ES-I3 (cell line): ENCODE results near the gene ECEL1.
A peak's percentile ranks its signal among the peaks of the same experiment; 100 is the strongest.

Source experiments
- H3K36me3 ChIP-seq: 2 replicates; pipeline ENCODE4 v1.6.1; 2013; ENCODE audit warnings: mild to moderate bottlenecking, low read length, control low read depth, moderate library complexity; ENCODE audit not compliant: insufficient read depth
- H3K4me1 ChIP-seq: 2 replicates; pipeline ENCODE4 v1.6.1; 2013; ENCODE audit warnings: mild to moderate bottlenecking, control low read depth, low read length; ENCODE audit not compliant: insufficient read depth
- H3K9ac ChIP-seq: 2 replicates; pipeline ENCODE4 v1.6.1; 2013; ENCODE audit warnings: low read depth, mild to moderate bottlenecking, low read length, moderate library complexity
- H3K9me3 ChIP-seq: 2 replicates; pipeline ENCODE4 v1.6.1; 2013; ENCODE audit warnings: mild to moderate bottlenecking, low read length, moderate library complexity; ENCODE audit not compliant: control insufficient read depth, insufficient read depth

ECEL1 gene

DNA sequence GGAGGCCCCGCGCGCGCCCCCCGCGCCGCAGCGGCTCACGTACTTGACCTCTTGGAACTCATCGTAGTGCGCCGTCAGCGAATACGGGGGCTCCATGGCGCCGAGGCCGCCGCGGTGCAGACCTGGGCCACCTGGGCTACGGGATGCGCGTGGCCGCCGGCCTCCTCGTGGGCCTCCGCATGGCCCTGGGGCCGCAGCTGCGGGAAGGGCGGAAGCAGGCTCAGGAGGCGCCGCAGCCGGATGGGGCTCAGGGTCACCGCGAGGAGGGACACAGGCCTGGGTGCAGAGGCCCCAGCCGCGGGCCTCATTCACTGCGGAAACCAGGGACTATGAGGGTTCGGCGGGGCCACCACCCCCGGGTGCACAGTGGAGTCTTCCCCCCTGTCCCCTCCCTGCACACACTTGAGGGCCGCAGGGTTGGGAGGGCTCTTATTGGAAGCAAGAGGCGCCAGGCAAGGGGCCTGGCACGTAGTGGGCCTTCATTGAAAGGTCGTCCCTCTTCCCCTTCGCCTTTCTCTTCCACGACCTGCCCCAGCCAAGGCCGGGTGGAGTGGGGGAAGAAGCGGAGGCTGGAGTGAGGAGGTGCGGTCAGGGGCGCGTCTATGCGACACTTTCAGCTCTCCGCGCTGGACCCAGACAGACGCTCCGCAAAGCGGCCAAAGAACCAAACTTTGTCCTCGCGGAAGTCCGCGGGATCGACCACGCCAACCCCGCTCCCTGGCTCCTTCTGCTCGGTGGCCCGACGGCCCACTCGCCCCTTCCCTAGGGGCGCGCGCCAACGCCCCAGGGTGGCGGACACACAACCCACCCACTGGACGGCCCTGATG is 863 bp downstream of the ECEL1 start:
- Histone ChIP-seq H3K4me1 (peaks cover 12% of the 10 kb centered on the region), H3K9me3 (no peaks in the 10 kb centered on the region), H3K36me3 (no peaks in the 10 kb centered on the region), H3K9ac (peak overlapping the region; percentile 47)

DNA sequence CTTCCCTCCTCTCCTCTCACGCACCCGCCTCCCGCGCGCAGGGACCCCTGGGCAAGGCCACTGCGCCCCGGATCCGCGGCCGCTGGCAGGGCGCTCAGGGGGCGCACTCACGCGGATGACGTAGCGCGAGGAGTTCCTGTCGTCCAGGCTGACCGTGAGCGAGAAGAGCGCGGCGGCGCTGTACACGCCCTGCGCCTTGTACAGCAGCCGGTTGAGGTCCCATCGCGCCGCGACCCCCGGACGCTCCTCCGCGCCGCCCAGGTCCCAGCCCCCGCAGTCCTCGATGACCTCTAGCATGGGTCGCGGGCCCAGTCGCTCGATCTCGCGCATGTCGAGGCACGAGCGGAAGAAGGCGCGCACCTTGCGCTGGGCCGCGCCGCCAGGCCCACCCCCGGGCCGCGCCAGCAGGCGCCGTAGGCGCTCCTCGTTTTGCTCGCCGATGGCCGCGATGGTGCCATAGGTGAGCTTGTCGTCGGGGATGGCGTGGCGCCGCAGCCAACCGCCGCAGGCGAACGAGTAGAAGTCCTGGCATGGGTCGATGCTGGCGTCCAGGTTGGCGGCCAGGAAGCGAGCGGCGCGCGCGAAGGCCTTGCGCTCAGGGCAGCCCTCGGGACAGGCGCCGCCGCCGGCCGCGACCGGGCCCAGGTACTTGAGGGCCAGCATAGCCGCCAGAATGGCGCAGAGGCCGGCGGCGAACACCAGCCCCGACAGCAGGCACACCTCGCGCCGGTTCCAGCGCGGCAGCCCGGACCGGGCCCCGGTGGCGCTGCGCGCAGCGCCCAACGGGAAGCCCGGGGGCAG is 1.7 kb downstream of the ECEL1 start:
- Histone ChIP-seq H3K9ac (peak overlapping the region; percentile 47; the same call in 1 of the 2 replicates), H3K9me3 (no peaks in the 10 kb centered on the region), H3K4me1 (peaks cover 12% of the 10 kb centered on the region), H3K36me3 (no peaks in the 10 kb centered on the region)

DNA sequence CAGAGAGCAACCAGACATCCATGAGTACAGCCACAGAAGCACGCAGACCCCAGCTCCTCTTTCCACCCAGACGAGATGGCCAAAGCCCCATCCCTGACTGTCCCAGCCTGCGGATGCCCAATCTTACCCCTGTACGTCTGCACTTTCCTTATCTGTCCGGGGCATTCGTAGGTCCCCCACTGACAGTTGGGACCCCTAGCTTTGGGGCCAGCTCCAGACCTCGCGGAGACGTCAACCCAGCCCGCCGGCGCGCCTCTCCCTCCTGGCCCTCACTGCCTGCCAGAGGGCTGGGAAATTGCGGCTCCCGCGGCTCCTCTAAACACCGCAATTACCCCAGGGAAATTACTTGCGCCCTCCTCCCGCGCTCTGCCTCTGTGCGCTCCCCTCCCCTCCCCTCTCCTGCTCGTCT is 2.3 kb downstream of the ECEL1 start:
- Histone ChIP-seq H3K36me3 (no peaks in the 10 kb centered on the region), H3K4me1 (peaks cover 12% of the 10 kb centered on the region), H3K9me3 (no peaks in the 10 kb centered on the region), H3K9ac (peak overlapping the region; percentile 47; the same call in 1 of the 2 replicates)

DNA sequence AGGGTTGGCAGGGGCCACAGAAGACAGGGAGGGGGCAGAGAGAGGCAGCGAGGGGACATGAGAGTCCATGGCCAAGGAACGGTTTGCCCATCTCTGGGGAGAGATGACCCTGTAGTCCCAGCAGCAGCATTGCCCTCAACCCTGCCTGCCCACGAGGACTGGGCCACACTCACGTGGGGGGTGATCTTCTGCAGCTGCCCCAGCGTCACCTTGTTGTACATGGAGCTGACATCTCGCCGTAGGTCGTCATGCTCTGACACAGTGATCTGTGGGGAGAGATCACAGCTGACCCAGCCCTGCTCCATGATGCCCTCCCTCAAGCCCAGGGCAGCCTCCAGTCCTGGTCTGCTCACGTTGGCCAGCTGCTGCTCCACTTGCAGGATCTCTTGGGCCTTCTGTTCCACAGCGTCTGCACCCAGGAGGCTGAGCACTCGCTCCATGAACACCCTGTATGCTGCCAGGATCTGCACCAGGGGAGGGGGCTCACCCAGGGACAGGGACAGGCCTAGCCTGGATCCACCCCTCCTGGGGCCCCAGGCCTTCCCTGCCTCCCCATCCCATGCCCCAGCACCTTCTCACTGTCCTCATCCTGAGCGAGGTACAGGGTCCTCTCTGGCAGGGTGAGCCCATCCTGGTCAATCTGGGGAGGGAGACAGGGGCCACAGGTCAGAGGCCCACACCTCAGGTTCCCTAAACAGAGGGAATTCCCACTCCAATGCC is 2.8 kb downstream of the ECEL1 start:
- H3K36me3 ChIP-seq = no peaks in the 10 kb centered on the region
- H3K9ac ChIP-seq = no peak overlapping the region
- peaks cover 12% of the 10 kb centered on the region for H3K4me1 ChIP-seq
- no peaks in the 10 kb centered on the region for H3K9me3 ChIP-seq

DNA sequence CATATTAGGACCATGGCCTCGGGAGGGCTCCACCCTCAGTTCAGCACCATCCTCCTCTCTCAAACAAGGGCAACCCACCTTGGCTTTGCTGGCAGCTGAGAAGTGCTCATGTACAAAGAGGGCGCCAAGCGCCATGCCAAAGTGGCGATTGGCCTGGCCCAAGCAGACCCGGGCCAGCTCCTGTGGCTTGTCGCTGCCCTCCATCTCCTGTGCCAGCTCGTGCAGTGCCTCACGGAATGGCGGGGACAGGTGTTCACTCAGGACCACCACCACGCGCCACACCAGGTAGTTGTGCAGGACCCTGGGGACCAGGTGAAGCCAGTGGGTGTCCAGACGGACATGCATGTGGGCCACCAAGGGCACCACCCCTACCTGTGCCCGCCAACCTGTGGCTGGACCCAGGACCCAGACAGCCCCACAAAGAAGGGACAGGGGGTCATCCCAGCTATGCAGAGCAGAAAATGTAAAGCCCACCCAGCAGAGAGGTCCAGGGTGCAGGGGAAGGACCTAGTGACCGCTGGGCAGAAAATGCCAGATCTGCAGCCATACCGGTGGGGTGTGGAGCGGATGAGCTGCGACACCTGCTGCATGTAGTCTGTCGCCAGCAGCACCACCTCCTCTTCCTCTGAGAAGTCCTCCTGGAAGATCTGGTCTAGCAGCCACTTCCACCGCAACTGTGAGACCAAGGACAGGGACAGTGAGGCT is 3.6 kb downstream of the ECEL1 start:
- no peaks in the 10 kb centered on the region for H3K9me3 ChIP-seq
- no peaks in the 10 kb centered on the region for H3K36me3 ChIP-seq
- peaks cover 6% of the 10 kb centered on the region for H3K4me1 ChIP-seq
- no peak overlapping the region for H3K9ac ChIP-seq

- no peaks in the 10 kb centered on the region; the same call in 1 of the 2 replicates for H3K4me1 ChIP-seq
- H3K9ac ChIP-seq = no peak overlapping the region
- H3K36me3 ChIP-seq = no peaks in the 10 kb centered on the region
- H3K9me3 ChIP-seq = no peaks in the 10 kb centered on the region
Observed at GRCh38 chr2:232483311-232483922, 4.2 kb downstream of the ECEL1 start.

DNA sequence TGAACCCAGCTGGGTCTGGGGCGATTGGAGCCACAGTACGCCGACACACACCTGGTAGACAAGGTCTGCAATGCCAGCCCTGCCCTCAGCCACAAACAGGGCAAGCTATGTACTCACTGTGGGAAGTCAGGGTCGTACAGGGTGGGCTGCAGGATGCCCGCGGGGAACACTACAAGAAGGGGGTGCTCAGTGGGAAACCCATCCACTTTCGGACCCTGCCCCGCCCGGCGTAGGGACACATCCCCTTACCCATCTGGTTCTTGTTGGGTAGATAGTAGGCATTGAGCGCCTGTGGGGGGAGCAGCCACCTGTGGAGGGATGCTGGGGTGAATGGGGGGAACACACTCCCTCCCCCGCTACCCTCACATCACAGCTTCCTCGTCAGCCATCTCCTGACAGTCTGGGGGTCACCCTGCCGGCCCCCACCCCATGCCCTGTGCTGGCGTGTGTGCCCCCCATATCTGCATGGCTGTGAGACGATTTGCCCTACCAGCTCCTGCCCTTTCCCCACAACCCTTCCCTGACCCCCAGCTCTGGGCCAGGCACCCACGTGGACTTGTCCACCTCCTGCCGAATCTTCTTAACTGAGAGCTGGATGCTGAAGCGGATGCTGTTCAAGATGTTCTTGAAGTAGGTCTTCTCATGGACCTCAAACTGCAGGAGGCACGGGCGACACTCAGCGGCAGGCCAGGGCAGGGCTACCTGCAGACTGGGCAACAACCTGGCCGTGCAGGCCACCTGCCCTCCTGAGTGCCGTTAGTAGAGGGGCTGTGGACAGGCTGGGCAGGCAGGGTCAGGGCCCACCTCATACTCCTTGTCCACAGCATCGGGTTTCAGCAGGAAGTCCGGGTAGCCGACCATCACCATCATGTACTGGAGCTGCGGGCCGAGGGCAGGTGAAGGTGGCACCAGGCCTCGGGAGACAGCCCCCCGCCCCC is 5.1 kb downstream of the ECEL1 start:
- no peaks in the 10 kb centered on the region for H3K9me3 ChIP-seq
- H3K36me3 ChIP-seq = no peaks in the 10 kb centered on the region
- H3K9ac ChIP-seq = no peak overlapping the region
- H3K4me1 ChIP-seq = no peaks in the 10 kb centered on the region

DNA sequence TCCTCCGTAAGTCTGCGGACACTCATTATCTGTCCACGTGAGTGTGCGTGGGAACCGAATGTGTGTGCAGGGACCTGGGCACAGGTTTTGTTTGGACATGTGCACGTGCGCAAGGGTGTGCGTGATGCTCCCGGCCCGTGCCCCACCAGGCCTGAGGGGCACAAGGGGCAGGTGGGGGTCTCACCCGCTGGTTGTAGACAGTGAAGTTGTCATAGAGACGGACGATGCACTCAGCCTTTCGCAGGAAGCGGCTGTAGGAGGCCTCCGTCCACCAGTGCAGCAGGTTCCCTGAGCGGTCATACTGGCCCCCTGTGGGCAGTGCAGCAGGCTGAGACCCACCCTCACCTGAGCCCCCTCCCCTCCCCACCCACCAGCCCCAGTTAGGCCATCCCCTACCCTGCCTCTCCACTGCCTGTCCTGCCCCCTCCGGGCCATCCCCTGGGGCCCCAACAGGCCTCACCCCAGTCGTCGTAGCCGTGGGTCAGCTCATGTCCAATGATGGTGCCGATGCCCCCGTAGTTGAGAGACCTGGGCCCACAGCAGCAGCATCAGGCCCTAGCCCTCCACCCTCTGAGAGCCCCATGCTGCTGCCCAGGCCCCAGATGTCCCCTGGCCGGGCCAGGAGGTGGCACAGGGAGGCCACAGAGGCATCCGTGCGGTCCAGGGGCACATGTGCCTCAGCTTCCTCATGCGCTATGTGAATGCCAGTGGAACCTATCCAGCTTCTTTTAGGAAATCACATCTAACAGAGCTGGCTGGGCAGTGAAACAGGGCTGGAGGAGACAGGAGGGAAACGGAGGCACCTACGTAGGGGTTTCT is 6.1 kb downstream of the ECEL1 start:
- Histone ChIP-seq H3K9me3 (no peaks in the 10 kb centered on the region), H3K4me1 (no peaks in the 10 kb centered on the region), H3K36me3 (no peaks in the 10 kb centered on the region), H3K9ac (no peak overlapping the region)

DNA sequence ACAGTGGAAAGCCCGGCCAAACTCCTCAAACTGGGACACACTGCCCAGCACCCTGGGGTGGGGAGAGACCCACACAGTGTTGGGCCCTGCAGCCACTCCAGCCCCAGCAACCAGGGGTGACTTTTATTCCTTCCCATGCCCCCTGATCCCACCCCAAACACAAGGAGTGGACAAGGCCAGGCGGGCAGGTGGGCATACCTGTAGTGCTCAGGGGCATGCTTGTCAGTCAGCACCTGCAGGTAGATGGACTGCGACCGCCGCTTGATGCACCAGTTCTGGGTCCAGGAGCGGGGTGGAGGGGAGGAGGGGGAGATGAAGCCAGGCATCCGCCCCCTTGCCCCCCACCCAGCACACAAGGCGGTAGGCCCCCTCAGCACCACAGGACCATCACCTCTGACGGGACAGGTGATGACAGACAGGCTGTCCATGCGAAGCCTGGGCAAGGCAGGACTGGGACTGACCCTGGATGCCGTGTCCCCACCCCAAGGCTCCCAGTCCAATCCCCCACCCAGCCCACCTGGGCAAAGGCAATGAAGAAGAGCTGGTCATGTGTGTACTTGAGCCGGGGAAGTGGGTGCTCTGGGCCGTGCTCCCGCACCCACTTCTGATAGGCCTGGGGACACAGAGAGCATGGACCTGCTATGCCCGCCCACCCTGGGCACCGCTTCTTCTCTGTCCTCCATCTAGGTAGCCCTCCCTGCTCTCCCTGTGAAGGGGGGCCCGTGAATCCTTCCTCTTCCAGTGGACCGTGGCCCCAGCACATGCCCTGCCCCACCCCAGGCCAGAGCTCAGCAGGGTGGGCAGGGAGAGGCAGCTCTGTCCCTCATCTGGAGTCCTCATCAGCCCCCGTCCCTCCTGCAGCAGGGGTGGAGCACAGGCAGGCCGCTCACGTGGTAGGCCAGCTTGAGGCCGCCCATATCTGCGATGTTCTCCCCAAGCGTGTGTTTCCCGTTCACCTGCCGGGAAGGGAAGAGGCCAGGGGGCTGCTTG is 7.1 kb downstream of the ECEL1 start:
- Histone ChIP-seq H3K9me3 (no peaks in the 10 kb centered on the region), H3K9ac (no peak overlapping the region), H3K4me1 (no peaks in the 10 kb centered on the region), H3K36me3 (no peaks in the 10 kb centered on the region)

DNA sequence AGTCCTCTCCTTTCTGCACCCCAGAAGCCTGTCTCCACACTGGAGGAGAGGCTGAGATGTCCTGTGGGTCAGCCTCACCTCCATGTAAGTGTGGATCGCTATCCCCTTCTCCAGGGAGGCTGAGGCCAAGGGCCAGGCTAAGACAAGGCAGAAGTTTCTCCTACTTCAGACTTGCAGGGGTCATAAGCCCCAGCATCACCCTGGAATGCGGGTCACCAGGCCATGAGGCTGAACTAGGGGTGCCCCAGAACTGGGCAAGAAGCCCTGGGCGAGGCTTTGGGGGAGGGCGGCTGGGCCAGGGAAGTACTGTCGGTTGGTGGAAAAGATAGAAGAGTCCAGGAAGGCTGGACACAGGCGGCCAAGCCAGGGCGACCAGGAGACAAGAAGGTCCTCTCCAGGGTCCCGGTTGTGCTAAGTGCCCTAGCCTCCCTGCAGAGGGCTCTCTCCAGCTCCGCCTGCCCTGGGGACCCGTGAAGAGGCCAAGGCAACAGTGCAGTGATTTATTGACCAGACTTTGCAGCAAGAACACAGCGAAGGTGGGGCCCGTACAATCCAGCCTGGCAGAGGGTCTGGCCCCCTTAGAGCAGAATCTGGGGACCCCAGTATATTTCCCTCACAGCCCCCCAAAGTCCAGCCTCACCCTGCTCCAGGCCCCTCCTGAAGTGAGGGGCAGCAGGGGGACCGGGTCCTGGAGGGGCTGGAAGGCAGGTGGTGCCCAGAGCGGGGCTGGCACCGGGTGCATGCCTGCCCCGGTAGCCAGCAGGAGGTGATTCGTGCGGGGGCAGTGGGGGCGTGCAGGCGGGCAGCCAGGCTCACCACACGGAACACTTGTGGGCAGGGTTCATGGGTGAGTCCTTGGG is 8.1 kb downstream of the ECEL1 start:
- Histone ChIP-seq H3K9ac (no peak overlapping the region), H3K36me3 (no peaks in the 10 kb centered on the region), H3K4me1 (no peaks in the 10 kb centered on the region), H3K9me3 (no peaks in the 10 kb centered on the region)
